HAP-1 (cell line): ENCODE measurements around the gene GTPBP3.
A peak's percentile ranks its signal among the peaks of the same experiment; 100 is the strongest.

ENCODE experiments used
- DNase-seq, 2 experiments: peaks; one replicate each; pipeline ENCODE4 v3.0.0-alpha.2; 2016 to 2020; ENCODE audit warnings: low spot score in 2 of 2
- H3K27me3 ChIP-seq: fragments of 250-450 bp; sonication (Bioruptor Pico); 2 replicates; pipeline ENCODE4 v1.5.1; 2020; ENCODE audit warnings: low read depth, mild to moderate bottlenecking, moderate library complexity
- H3K36me3 ChIP-seq: fragments of 250-450 bp; sonication (Bioruptor Pico); replicated peaks from 2 replicates; pipeline ENCODE4 v1.5.1; 2020; ENCODE audit warnings: mild to moderate bottlenecking
- H3K4me1 ChIP-seq: fragments of 250-450 bp; sonication (Bioruptor Pico); 2 replicates; pipeline ENCODE4 v1.5.1; 2020; ENCODE audit warnings: mild to moderate bottlenecking
- H3K4me3 ChIP-seq: fragments of 250-450 bp; sonication (Bioruptor Pico); 2 replicates; pipeline ENCODE4 v1.5.1; 2020; ENCODE audit warnings: mild to moderate bottlenecking, moderate library complexity
- H3K9me3 ChIP-seq: fragments of 250-450 bp; sonication (Bioruptor Pico); 2 replicates; pipeline ENCODE4 v1.5.1; 2020; ENCODE audit warnings: mild to moderate bottlenecking, moderate library complexity
- in situ Hi-C: fragments of 300-500 bp; cut with MboI; formaldehyde crosslinking; loops from 3 replicates; pipeline ENCODE4 v1.14.3; 2020; ENCODE audit warnings: low sequenced_read_pairs, inconsistent platforms, mixed read lengths

Gene GTPBP3

GRCh38 chr19:17319473-17320238 is 17.7 kb upstream of the GTPBP3 start:
- no peaks in the 10 kb centered on the region for H3K4me1 ChIP-seq
- H3K36me3 ChIP-seq, result peaks cover 24% of the 10 kb centered on the region
- in situ Hi-C loops, result no loop called here
- H3K27me3 ChIP-seq, result no peaks in the 10 kb centered on the region
- DNase-seq, result no peak
- no peaks in the 10 kb centered on the region for H3K9me3 ChIP-seq
- H3K4me3 ChIP-seq, result no peak overlapping the region

GRCh38 chr19:17320435-17320834 is 16.9 kb upstream of the GTPBP3 start:
- Histone ChIP-seq H3K27me3 (no peaks in the 10 kb centered on the region), H3K4me3 (no peak overlapping the region), H3K36me3 (peaks cover 23% of the 10 kb centered on the region), H3K4me1 (no peaks in the 10 kb centered on the region), H3K9me3 (no peaks in the 10 kb centered on the region)
- DNase-seq, result no peak
- in situ Hi-C loops, result no loop called here

- no peak overlapping the region for H3K4me3 ChIP-seq
- no peaks in the 10 kb centered on the region for H3K9me3 ChIP-seq
- no peaks in the 10 kb centered on the region for H3K27me3 ChIP-seq
- DNase-seq, result no peak
- H3K36me3 ChIP-seq, result peaks cover 17% of the 10 kb centered on the region
- in situ Hi-C loops, result no loop called here
- H3K4me1 ChIP-seq, result no peaks in the 10 kb centered on the region
Measured at GRCh38 chr19:17321655-17322489, 15.5 kb upstream of the GTPBP3 start.

GRCh38 chr19:17322854-17323253 is 14.5 kb upstream of the GTPBP3 start:
- Histone ChIP-seq H3K9me3 (no peaks in the 10 kb centered on the region), H3K4me3 (no peak overlapping the region), H3K36me3 (peaks cover 21% of the 10 kb centered on the region), H3K4me1 (no peaks in the 10 kb centered on the region), H3K27me3 (no peaks in the 10 kb centered on the region)
- DNase-seq, result no peak
- in situ Hi-C loops, result no loop called here

GRCh38 chr19:17323300-17323963 is 13.9 kb upstream of the GTPBP3 start:
- in situ Hi-C loops, result no loop called here
- no peaks in the 10 kb centered on the region for H3K4me1 ChIP-seq
- peaks cover 21% of the 10 kb centered on the region for H3K36me3 ChIP-seq
- H3K9me3 ChIP-seq, result no peaks in the 10 kb centered on the region
- no peaks in the 10 kb centered on the region for H3K27me3 ChIP-seq
- no peak overlapping the region for H3K4me3 ChIP-seq
- no peak for DNase-seq

- peaks cover 21% of the 10 kb centered on the region for H3K36me3 ChIP-seq
- in situ Hi-C loops, result no loop called here
- DNase-seq, result no peak
- H3K4me1 ChIP-seq, result no peaks in the 10 kb centered on the region
- H3K4me3 ChIP-seq, result no peak overlapping the region
- no peaks in the 10 kb centered on the region for H3K9me3 ChIP-seq
- no peaks in the 10 kb centered on the region for H3K27me3 ChIP-seq
Measured at GRCh38 chr19:17323964-17324332, 13.4 kb upstream of the GTPBP3 start.

GRCh38 chr19:17324357-17325114 is 12.8 kb upstream of the GTPBP3 start:
- in situ Hi-C loops, result no loop called here
- DNase-seq, result no peak
- Histone ChIP-seq H3K4me3 (no peak overlapping the region), H3K9me3 (no peaks in the 10 kb centered on the region), H3K27me3 (no peaks in the 10 kb centered on the region), H3K36me3 (peaks cover 21% of the 10 kb centered on the region), H3K4me1 (no peaks in the 10 kb centered on the region)

- H3K36me3 ChIP-seq, result peaks cover 19% of the 10 kb centered on the region
- H3K4me3 ChIP-seq, result no peak overlapping the region
- in situ Hi-C loops, result no loop called here
- H3K4me1 ChIP-seq, result no peaks in the 10 kb centered on the region
- H3K27me3 ChIP-seq, result no peaks in the 10 kb centered on the region
- H3K9me3 ChIP-seq, result no peaks in the 10 kb centered on the region
- DNase-seq, result no peak
Measured at GRCh38 chr19:17325133-17325532, 12.2 kb upstream of the GTPBP3 start.

GRCh38 chr19:17325881-17326594 is 11.3 kb upstream of the GTPBP3 start:
- Histone ChIP-seq H3K9me3 (no peaks in the 10 kb centered on the region), H3K36me3 (peaks cover 13% of the 10 kb centered on the region), H3K27me3 (no peaks in the 10 kb centered on the region), H3K4me1 (no peaks in the 10 kb centered on the region), H3K4me3 (no peak overlapping the region)
- DNase-seq, result no peak
- in situ Hi-C loops, result no loop called here

GRCh38 chr19:17326595-17326966 is 10.8 kb upstream of the GTPBP3 start:
- H3K4me3 ChIP-seq, result no peak overlapping the region
- H3K27me3 ChIP-seq, result no peaks in the 10 kb centered on the region
- in situ Hi-C loops, result no loop called here
- no peaks in the 10 kb centered on the region for H3K4me1 ChIP-seq
- peaks cover 9% of the 10 kb centered on the region for H3K36me3 ChIP-seq
- no peaks in the 10 kb centered on the region for H3K9me3 ChIP-seq
- DNase-seq, result no peak

GRCh38 chr19:17327068-17327653 is 10.2 kb upstream of the GTPBP3 start:
- in situ Hi-C loops, result no loop called here
- no peaks in the 10 kb centered on the region for H3K9me3 ChIP-seq
- H3K36me3 ChIP-seq, result peaks cover 7% of the 10 kb centered on the region
- H3K4me1 ChIP-seq, result no peaks in the 10 kb centered on the region
- no peak overlapping the region for H3K4me3 ChIP-seq
- DNase-seq, result no peak
- H3K27me3 ChIP-seq, result no peaks in the 10 kb centered on the region

GRCh38 chr19:17327654-17328516 is 9.5 kb upstream of the GTPBP3 start:
- Histone ChIP-seq H3K27me3 (no peaks in the 10 kb centered on the region), H3K4me1 (no peaks in the 10 kb centered on the region), H3K9me3 (no peaks in the 10 kb centered on the region), H3K36me3 (0 out of 2 replicates have a peak, but pooled peaks cover 7% of the 10 kb centered on the region), H3K4me3 (no peak overlapping the region)
- in situ Hi-C loops, result no loop called here
- DNase-seq, result peak in 1 of 2 experiments; percentile 53
